Activated T-cell treated with anti-CD3 and anti-CD28 coated beads, Interleukin-2, amount 50 U/mL, for 72 hours (primary cell): Measurements from ENCODE around the gene ADARB2. TPM values are rescaled to one million over a fixed set of nuclear protein-coding genes. Genes with fewer than 3 reads are reported as not detected.
A peak's percentile ranks its signal among the peaks of the same experiment; 100 is the strongest.
"Not testable (repeated sequence)": the region's sequence is repeated elsewhere in the genome, so short reads cannot be mapped to it uniquely, and the experiment has no call there.

Experiments used
- ATAC-seq, 2 donors: fragments of 150-1000 bp; cut with Tn5 transposase; replicated peaks in 1 of 2; 2 replicates each; pipeline ENCODE4 v1.10.0; 2021; ENCODE audit warnings: moderate library complexity in 2 of 2, mild to moderate bottlenecking in 1 of 2
- DNase-seq, 2 donors: peaks; one replicate each; pipeline ENCODE4 v3.0.0; 2021 to 2022; ENCODE audit warnings: mixed read lengths in 1 of 2
- H3K27ac Mint-ChIP-seq: one replicate; pipeline ENCODE4 v1.8.0; 2022; ENCODE audit warnings: mild to moderate bottlenecking, moderate library complexity, mixed read lengths
- H3K27me3 Mint-ChIP-seq: one replicate; pipeline ENCODE4 v1.8.0; 2022; ENCODE audit warnings: low read depth, mixed read lengths
- H3K36me3 Mint-ChIP-seq, 2 donors: one replicate each; pipeline ENCODE4 v1.8.0; 2022; ENCODE audit warnings: mixed read lengths in 2 of 2, mild to moderate bottlenecking in 1 of 2; ENCODE audit not compliant: insufficient read depth in 2 of 2
- H3K4me1 Mint-ChIP-seq: one replicate; pipeline ENCODE4 v1.8.0; 2022; ENCODE audit warnings: low read depth, mixed read lengths
- H3K4me3 Mint-ChIP-seq, 2 donors: one replicate each; pipeline ENCODE4 v1.8.0; 2022; ENCODE audit warnings: mild to moderate bottlenecking in 2 of 2, mixed read lengths in 2 of 2, moderate library complexity in 2 of 2
- H3K9me3 Mint-ChIP-seq, 2 donors: one replicate each; pipeline ENCODE4 v1.8.0; 2022; ENCODE audit warnings: mixed read lengths in 2 of 2
- total RNA-seq, 2 donors: library from RNA; stranded (reverse); gene quantifications; one replicate each; pipeline ENCODE4 v1.2.3, GENCODE V29; 2022

The ADARB2 gene
- 1 to 10 TPM in 1 of 2 donors, under 1 TPM in 1; 0.60 to 2.0 TPM for total RNA-seq

- H3K27ac Mint-ChIP-seq = no peak within 1 kb of the TSS
- no peaks in the 10 kb centered on the region for H3K36me3 Mint-ChIP-seq
- H3K27me3 Mint-ChIP-seq = peaks cover 87% of the 10 kb centered on the region
- ATAC-seq (peak; percentile 80 to 83), DNase-seq (peak; percentile 22 to 26)
- H3K4me1 Mint-ChIP-seq = peaks cover 10% of the 10 kb centered on the region
- no peaks in the 10 kb centered on the region for H3K9me3 Mint-ChIP-seq
- H3K4me3 Mint-ChIP-seq = peak within 1 kb of the TSS; percentile 77 to 84
Measured at GRCh38 chr10:1737222-1738061, at the start of gene ADARB2. TSS of gene ADARB2 (minus strand) at chr10:1737525.

DNA sequence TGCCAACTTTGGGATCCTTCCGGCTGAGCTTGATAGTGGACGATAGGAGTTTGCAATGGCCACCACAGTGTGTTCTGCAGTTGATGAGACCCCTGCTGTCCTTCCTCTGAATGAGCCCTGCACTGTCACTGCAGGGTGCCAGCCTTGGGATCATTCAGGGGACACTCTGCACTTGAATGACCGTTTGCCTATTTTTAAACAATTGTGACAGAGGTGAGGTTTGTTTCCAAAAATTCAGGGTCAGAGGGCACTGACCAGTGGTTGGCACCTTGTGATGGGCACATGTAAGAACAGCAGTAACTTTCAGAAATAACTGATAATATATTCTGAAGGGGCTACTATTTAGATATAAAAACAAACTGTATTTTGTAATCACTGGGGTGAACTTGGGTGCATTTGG is 48.5 kb upstream of the ADARB2 start:
- ATAC-seq = no peak
- Mint-ChIP-seq H3K27ac (no peak overlapping the region), H3K9me3 (no peaks in the 10 kb centered on the region), H3K36me3 (no peaks in the 10 kb centered on the region), H3K4me1 (no peaks in the 10 kb centered on the region), H3K4me3 (no peak overlapping the region), H3K27me3 (no peaks in the 10 kb centered on the region)
- DNase-seq = no peak

- Mint-ChIP-seq H3K9me3 (no peaks in the 10 kb centered on the region), H3K27me3 (no peaks in the 10 kb centered on the region), H3K4me1 (no peaks in the 10 kb centered on the region), H3K36me3 (no peaks in the 10 kb centered on the region), H3K4me3 (no peak overlapping the region), H3K27ac (no peak overlapping the region)
- ATAC-seq = no peak
- no peak for DNase-seq
Measured at GRCh38 chr10:1782841-1783240, 45.5 kb upstream of the ADARB2 start.

- no peak overlapping the region for H3K27ac Mint-ChIP-seq
- ATAC-seq = no peak
- H3K9me3 Mint-ChIP-seq = no peaks in the 10 kb centered on the region
- no peaks in the 10 kb centered on the region for H3K4me1 Mint-ChIP-seq
- DNase-seq = no peak
- H3K27me3 Mint-ChIP-seq = no peaks in the 10 kb centered on the region
- no peak overlapping the region for H3K4me3 Mint-ChIP-seq
- no peaks in the 10 kb centered on the region for H3K36me3 Mint-ChIP-seq
Measured at GRCh38 chr10:1779796-1780195, 42.5 kb upstream of the ADARB2 start.

GRCh38 chr10:1778375-1778969 is 41.1 kb upstream of the ADARB2 start:
- H3K36me3 Mint-ChIP-seq = no peaks in the 10 kb centered on the region
- no peak overlapping the region for H3K27ac Mint-ChIP-seq
- H3K27me3 Mint-ChIP-seq = no peaks in the 10 kb centered on the region
- no peak for DNase-seq
- H3K4me3 Mint-ChIP-seq = no peak overlapping the region
- no peaks in the 10 kb centered on the region for H3K9me3 Mint-ChIP-seq
- ATAC-seq = no peak
- H3K4me1 Mint-ChIP-seq = no peaks in the 10 kb centered on the region

DNA sequence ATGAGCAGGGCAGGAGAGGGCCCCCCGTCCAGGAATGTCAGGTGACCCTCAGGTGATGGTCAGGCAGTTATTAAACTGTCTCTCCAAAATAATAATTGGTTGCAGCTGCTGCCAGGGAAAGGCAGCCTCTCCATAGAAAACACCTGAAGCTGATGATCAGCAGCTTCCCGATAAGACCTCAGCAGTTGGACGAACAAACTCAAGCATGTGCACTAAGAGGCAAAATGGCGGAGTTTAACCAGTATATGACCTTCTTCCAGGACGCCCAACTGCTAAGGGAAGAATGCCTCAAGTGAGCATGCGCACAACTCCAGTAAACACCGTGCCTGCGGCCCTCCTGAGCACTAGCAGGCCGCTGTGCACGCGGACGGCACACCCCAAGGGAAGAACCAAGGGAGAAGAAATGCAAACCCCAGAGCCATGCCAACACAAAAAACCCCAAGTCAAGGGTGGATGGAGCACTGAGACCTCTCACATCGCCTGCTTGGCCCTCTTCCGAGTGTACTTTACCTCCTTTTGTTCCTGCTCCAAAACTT is 38.9 kb upstream of the ADARB2 start:
- H3K9me3 Mint-ChIP-seq = no peaks in the 10 kb centered on the region
- ATAC-seq (no peak), DNase-seq (no peak)
- no peaks in the 10 kb centered on the region for H3K27me3 Mint-ChIP-seq
- no peaks in the 10 kb centered on the region for H3K36me3 Mint-ChIP-seq
- H3K4me3 Mint-ChIP-seq = no peak overlapping the region
- H3K4me1 Mint-ChIP-seq = no peaks in the 10 kb centered on the region
- H3K27ac Mint-ChIP-seq = no peak overlapping the region

- no peaks in the 10 kb centered on the region for H3K36me3 Mint-ChIP-seq
- H3K27ac Mint-ChIP-seq = no peak overlapping the region
- H3K4me3 Mint-ChIP-seq = no peak overlapping the region
- ATAC-seq (no peak), DNase-seq (no peak)
- no peaks in the 10 kb centered on the region for H3K9me3 Mint-ChIP-seq
- no peaks in the 10 kb centered on the region for H3K27me3 Mint-ChIP-seq
- H3K4me1 Mint-ChIP-seq = no peaks in the 10 kb centered on the region
Measured at GRCh38 chr10:1774796-1775195, 37.5 kb upstream of the ADARB2 start.

GRCh38 chr10:1773204-1773603 is 35.9 kb upstream of the ADARB2 start:
- H3K36me3 Mint-ChIP-seq, H3K27ac Mint-ChIP-seq, H3K9me3 Mint-ChIP-seq, DNase-seq, H3K4me3 Mint-ChIP-seq, H3K4me1 Mint-ChIP-seq, H3K27me3 Mint-ChIP-seq, ATAC-seq: not testable (repeated sequence)

DNA sequence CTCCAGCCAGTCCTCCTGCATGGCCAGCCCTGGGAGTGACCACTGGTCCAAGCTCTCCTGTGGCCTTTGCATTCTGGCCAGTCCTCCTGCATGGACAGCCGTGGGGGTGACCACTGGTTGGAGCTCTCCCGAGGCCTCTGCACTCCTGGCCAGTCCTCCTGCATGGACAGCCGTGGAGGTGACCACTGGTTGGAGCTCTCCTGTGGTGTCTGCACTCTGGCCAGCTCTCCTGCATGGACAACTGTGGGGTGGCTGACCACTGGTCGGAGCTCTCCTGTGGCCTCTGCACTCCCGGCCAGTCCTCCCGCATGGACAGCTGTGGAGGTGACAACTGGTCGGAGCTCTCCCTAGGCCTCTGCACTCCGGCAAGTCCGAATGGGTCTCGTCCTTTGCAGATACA is 28.7 kb upstream of the ADARB2 start:
- Mint-ChIP-seq H3K36me3 (no peaks in the 10 kb centered on the region), H3K27ac (no peak overlapping the region), H3K4me3 (no peak overlapping the region), H3K9me3 (peaks cover 0 to 1% of the 10 kb centered on the region in 2 donors), H3K27me3 (no peaks in the 10 kb centered on the region), H3K4me1 (no peaks in the 10 kb centered on the region)
- ATAC-seq (no peak), DNase-seq (no peak)

DNA sequence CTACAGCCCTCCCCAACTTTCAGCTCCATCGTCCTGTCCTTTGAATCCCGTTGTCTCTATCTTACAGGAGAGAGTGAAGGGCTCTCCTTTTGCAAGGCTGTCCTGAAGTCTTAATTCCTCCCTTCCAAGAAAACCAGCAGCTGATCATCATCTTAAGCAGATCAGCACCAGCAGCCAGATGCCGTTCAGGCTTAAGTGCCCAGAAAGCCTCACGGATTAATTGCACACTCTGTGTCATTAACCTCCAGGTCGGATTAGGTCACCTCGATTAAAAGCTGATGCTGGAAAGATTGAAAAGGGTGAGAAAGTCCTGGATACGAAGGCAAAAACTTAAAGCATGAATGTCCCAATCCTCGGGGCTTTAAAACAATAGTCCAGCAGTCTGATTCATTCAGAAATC is 24.8 kb upstream of the ADARB2 start:
- Mint-ChIP-seq H3K4me1 (no peaks in the 10 kb centered on the region), H3K27me3 (no peaks in the 10 kb centered on the region), H3K36me3 (peaks cover 3 to 7% of the 10 kb centered on the region in 2 donors), H3K4me3 (no peak overlapping the region), H3K27ac (no peak overlapping the region), H3K9me3 (peaks cover 4 to 8% of the 10 kb centered on the region in 2 donors)
- DNase-seq (no peak), ATAC-seq (no peak)

- Mint-ChIP-seq H3K4me3 (no peak overlapping the region), H3K27me3 (peaks cover 8% of the 10 kb centered on the region), H3K36me3 (peaks cover 5 to 6% of the 10 kb centered on the region in 2 donors), H3K4me1 (no peaks in the 10 kb centered on the region), H3K27ac (no peak overlapping the region), H3K9me3 (peaks cover 5 to 6% of the 10 kb centered on the region in 2 donors)
- ATAC-seq = no peak
- DNase-seq = no peak
Measured at GRCh38 chr10:1754506-1755153, 17.3 kb upstream of the ADARB2 start.

DNA sequence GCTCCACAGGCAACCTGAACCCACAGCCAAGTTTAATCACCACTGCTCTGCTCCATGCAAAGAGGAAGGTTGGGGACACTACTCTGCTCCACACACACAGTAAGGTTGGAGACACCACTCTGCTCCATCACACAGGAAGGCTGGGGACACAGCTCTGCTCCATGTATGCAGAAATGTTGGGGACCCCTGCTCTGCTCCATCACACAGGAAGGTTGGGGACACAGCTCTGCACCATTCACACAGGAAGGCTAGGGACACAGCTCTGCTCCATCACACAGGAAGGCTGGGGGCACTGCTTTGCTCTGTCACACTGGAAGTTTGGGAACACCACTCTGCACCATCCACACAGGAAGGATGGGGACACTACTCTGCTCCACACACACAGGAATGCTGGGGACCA is 14.8 kb upstream of the ADARB2 start:
- ATAC-seq (no peak), DNase-seq (no peak)
- Mint-ChIP-seq H3K9me3 (peaks cover 5 to 6% of the 10 kb centered on the region in 2 donors), H3K36me3 (peaks cover 6% of the 10 kb centered on the region in 2 donors), H3K4me3 (no peak overlapping the region), H3K27ac (no peak overlapping the region), H3K27me3 (peaks cover 8% of the 10 kb centered on the region), H3K4me1 (no peaks in the 10 kb centered on the region)

- H3K9me3 Mint-ChIP-seq = peaks cover 5 to 6% of the 10 kb centered on the region in 2 donors
- H3K27me3 Mint-ChIP-seq = peaks cover 8% of the 10 kb centered on the region
- DNase-seq (no peak), ATAC-seq (no peak)
- peaks cover 6% of the 10 kb centered on the region in 2 donors for H3K36me3 Mint-ChIP-seq
- H3K4me3 Mint-ChIP-seq = no peak overlapping the region
- H3K27ac Mint-ChIP-seq = no peak overlapping the region
- H3K4me1 Mint-ChIP-seq = no peaks in the 10 kb centered on the region
Measured at GRCh38 chr10:1747590-1748157, 10.3 kb upstream of the ADARB2 start.
